ENCODE data around the gene PRPF6.

Gene PRPF6

GRCh38 chr20:64062596-64063388 is 81.9 kb downstream of the PRPF6 start, which contains the start of gene TCEA2:
Gene TCEA2, plus strand, starts transcription at chr20:64063198. Its CDS starts 115 bp downstream, at chr20:64063313.
- TF ChIP-seq CTCF (IDR thresholded peaks at IDR 0.05; ENCODE audit: poor library complexity, severe bottlenecking), result no peak
- H3K9me3 ChIP-seq (ENCODE audit: severe bottlenecking), result no peaks in the 10 kb centered on the region
- H3K36me3 ChIP-seq (ENCODE audit: low read depth), result no peaks in the 10 kb centered on the region
- H3K27me3 ChIP-seq (ENCODE audit: insufficient read depth, poor library complexity, severe bottlenecking), result no peaks in the 10 kb centered on the region
- peak; percentile 78 for ATAC-seq (ENCODE audit: low read depth)
- H3K4me1 ChIP-seq (ENCODE audit: insufficient read depth, poor library complexity, severe bottlenecking), result peaks cover 30% of the 10 kb centered on the region
- peak within 1 kb of the TSS; percentile 92 for H3K4me3 ChIP-seq (ENCODE audit: severe bottlenecking)
- peak; percentile 100 for DNase-seq (ENCODE audit: low spot score)
- H3K27ac ChIP-seq (ENCODE audit: poor library complexity, severe bottlenecking), result peak within 1 kb of the TSS; percentile 62

- TF ChIP-seq CTCF (IDR thresholded peaks at IDR 0.05; ENCODE audit: poor library complexity, severe bottlenecking), result no peak
- peak; percentile 89 for DNase-seq (ENCODE audit: low spot score)
- peaks cover 30% of the 10 kb centered on the region for H3K4me1 ChIP-seq (ENCODE audit: insufficient read depth, poor library complexity, severe bottlenecking)
- peak overlapping the region; percentile 62 for H3K27ac ChIP-seq (ENCODE audit: poor library complexity, severe bottlenecking)
- no peaks in the 10 kb centered on the region for H3K9me3 ChIP-seq (ENCODE audit: severe bottlenecking)
- ATAC-seq (ENCODE audit: low read depth), result no peak
- no peaks in the 10 kb centered on the region for H3K36me3 ChIP-seq (ENCODE audit: low read depth)
- peak overlapping the region; percentile 92 for H3K4me3 ChIP-seq (ENCODE audit: severe bottlenecking)
- no peaks in the 10 kb centered on the region for H3K27me3 ChIP-seq (ENCODE audit: insufficient read depth, poor library complexity, severe bottlenecking)
These were observed 82.6 kb downstream of the PRPF6 start for GRCh38 chr20:64063389-64064144.

- ATAC-seq (ENCODE audit: low read depth) (peak; percentile 37), DNase-seq (ENCODE audit: low spot score) (no peak)
- Histone ChIP-seq H3K4me1 (ENCODE audit: insufficient read depth, poor library complexity, severe bottlenecking) (peaks cover 30% of the 10 kb centered on the region), H3K36me3 (ENCODE audit: low read depth) (no peaks in the 10 kb centered on the region), H3K27ac (ENCODE audit: poor library complexity, severe bottlenecking) (peak overlapping the region; percentile 62), H3K27me3 (ENCODE audit: insufficient read depth, poor library complexity, severe bottlenecking) (no peaks in the 10 kb centered on the region), H3K4me3 (ENCODE audit: severe bottlenecking) (peak overlapping the region; percentile 92), H3K9me3 (ENCODE audit: severe bottlenecking) (no peaks in the 10 kb centered on the region)
- no peak for TF ChIP-seq CTCF (IDR thresholded peaks at IDR 0.05; ENCODE audit: poor library complexity, severe bottlenecking)
These were observed 83.3 kb downstream of the PRPF6 start for GRCh38 chr20:64064145-64064698.

DNA sequence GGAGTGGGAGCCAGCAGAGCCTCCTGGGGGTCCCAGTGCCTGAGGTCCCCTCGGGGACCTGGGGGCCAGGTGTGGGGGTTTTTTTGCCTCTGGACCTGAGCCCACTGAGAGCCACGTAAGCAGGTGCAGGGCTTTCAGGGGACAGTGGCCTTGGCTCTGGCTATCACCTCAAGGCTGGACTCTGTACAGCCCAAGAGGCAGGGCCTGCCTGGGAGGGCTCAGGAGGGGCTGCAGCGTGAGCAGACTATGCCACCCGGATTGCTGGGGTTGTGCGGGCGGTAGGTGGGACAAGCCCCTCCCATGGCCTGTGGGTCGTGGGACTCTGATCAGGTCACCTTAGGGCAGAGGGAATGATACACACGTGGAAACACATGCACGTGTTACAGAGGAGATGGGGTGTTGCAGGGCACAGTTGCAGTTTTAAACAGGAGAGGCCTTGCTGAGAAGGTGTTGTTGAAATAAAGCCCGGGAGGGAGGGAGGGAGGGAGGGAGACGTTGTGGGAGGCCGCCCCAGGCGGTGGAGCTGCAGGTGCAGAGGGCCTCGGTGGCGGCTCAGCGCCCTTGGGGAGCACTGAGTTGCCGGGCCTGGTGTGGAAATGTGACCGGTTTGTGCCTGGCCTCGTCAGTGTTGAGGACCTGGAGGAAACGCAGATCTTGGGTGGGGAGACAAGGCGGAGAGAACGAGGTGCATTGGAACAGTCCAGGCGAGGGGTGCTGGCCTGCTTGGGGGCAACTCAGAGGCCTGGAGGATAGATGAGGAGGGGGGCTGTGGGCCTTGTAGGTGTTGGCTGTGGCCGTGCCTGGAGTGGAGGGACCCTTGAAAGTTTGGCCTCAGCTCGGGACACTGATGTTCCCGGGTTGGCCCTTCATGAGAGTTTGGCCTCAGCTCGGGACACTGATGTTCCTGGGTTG is 84.4 kb downstream of the PRPF6 start:
- TF ChIP-seq CTCF (IDR thresholded peaks at IDR 0.05; ENCODE audit: poor library complexity, severe bottlenecking), result no peak
- ATAC-seq (ENCODE audit: low read depth) (no peak), DNase-seq (ENCODE audit: low spot score) (no peak)
- peak overlapping the region; percentile 62 for H3K27ac ChIP-seq (ENCODE audit: poor library complexity, severe bottlenecking)
- H3K9me3 ChIP-seq (ENCODE audit: severe bottlenecking), result no peaks in the 10 kb centered on the region
- no peaks in the 10 kb centered on the region for H3K36me3 ChIP-seq (ENCODE audit: low read depth)
- H3K27me3 ChIP-seq (ENCODE audit: insufficient read depth, poor library complexity, severe bottlenecking), result no peaks in the 10 kb centered on the region
- H3K4me1 ChIP-seq (ENCODE audit: insufficient read depth, poor library complexity, severe bottlenecking), result peaks cover 30% of the 10 kb centered on the region
- H3K4me3 ChIP-seq (ENCODE audit: severe bottlenecking), result no peak overlapping the region
